Hematopoietic multipotent progenitor cell treated with erythropoietin and hydrocortisone succinate and interleukin-3 and kit ligand, for 15 days (in vitro differentiated cells): Measurements from ENCODE around the gene C12orf56.
"Not testable (repeated sequence)": the region's sequence is repeated elsewhere in the genome, so short reads cannot be mapped to it uniquely, and the experiment has no call there.

Experiments
- DNase-seq: peaks from one replicate; pipeline ENCODE4 v3.0.0-alpha.2; 2015; ENCODE audit warnings: low spot score

The C12orf56 gene

DNA sequence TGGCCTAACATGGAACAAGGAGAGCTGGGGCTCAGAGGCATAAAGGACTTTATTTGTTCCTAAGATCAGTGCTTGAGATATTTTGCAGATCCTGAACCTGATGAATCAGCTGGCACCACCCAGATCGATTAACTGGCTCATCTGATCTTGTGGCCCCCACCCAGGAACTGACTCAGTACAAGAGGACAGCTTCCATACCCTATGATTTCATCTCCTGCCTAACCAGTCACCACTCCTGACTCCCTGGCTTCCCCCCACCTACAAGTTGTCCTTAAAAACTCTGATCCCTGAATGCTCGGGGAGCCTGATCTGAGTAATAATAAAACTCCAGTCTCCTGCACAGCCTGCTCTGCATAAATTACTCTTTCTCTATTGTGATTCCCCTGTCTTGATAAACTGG, 5.1 kb downstream of the C12orf56 start:
- DNase-seq: no peak

DNA sequence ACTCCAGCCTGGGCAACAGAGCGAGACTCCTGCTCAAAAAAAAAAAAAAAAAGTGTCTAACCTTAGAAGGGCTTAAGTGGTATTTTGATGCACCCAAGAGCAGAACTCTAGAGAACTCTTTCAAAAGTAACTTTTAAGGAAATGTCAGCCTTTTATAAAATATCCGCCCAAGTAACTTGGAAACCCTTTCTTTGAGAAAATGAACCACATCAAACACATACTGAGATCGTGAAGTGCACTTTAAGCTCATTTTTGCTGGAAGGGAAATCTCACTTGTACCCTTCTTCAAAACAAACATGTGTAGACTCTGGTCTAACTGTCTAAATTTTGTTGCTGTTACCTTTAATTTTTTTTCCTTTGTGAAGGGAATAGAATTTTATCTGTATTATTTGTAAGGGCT, 5.5 kb downstream of the C12orf56 start:
- no peak for DNase-seq

DNA sequence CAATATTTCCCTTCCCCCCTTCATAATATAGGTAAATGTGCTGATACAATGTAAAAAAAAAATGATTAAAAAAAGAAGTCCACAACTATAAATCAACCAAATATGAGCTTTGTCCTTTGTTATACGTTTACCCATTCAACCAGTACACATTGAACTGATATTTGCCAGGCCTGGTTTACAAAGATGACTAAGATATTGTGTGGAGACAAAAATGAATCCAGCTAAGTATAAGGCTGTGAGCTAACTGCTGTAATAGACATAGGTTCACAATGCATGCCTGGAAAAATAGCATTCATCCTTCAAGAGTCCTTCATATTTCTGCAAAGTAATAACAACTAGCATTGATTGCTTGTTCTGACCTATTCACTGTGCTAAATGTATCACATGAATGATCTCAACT, 6.9 kb downstream of the C12orf56 start:
- DNase-seq: no peak

DNA sequence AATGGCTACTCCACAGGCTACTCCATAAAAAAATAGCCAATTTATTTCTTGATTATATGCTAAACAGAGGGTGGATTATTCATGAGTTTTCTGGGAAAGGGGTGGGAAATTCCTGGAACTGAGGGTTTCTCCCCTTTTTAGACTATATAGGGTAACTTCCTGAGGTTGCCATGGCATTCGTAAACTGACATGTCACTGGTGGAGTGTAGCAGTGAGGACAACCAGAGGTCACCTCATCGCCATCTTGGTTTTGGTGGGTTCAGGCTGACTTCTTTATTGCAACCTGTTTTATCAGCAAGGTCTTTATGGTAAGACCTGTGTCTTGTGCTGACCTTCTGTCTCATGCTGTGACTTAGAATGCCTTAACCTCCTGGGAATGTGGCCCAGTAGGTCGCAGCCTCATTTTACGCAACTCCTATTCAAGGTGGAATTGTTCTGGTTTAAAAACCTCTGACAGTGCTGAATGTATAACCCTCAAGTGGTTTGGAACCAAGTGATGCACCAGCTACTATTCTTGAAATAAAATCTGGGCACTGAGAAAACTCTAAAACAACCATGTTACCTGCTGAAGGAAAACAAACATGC, 27.7 kb downstream of the C12orf56 start:
- DNase-seq: no peak

DNA sequence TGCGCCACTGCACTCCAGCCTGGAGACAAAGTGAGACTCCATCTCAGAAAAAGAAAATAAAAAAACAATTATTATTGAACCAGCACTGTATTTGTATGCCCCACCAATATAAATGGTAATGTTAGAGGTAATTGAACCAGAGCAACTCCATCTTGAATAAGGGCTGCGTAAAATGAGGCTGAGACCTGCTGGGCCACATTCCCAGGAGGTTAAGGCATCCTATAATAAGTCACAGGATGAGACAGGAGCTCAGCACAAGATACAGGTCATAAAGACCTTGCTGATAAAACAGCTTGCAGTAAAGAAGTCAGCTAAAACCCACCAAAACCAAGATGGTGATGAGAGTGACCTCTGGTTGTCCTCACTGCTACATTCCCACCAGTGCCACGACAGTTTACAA, 29.4 kb downstream of the C12orf56 start:
- not testable (repeated sequence) for DNase-seq

DNA sequence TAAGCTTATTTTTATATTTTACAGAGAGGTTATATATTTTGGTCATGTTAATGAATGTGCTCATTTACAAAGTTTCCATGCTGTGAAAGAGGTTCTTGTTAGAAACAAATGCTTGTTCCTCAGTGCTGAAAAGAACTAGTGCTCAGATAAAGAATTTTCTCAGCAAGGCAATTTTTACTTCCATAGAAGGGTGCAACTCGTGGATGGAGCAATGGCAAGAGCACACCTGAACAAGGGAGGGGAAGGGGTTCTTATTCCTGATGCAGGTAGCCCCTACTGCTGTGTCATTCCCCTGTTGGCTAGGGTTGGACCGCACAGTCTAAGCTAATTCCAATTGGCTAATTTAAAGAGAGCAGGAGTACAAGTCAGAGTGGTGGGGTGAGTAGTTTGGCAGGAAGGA, 34.3 kb downstream of the C12orf56 start:
- not testable (repeated sequence) for DNase-seq

DNA sequence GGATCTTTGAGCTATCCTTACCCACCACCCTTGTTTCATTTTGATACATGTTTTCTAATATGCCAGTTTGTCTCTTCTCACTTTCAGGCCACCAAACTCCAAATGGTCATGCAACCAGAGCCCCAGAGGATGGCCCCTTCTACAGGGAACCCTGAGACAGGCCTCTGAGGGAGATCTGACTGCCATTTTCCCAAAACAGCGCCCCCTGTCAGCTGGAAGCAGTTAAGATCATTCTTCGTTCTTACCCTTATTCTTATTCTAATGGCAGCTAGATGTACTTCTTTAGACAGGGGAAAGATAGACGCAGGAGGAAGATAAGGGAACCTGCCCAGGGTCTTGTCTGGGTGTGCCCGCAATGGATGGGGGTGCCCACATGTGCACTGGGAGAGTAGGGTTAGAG, 38.4 kb downstream of the C12orf56 start:
- no peak for DNase-seq

DNA sequence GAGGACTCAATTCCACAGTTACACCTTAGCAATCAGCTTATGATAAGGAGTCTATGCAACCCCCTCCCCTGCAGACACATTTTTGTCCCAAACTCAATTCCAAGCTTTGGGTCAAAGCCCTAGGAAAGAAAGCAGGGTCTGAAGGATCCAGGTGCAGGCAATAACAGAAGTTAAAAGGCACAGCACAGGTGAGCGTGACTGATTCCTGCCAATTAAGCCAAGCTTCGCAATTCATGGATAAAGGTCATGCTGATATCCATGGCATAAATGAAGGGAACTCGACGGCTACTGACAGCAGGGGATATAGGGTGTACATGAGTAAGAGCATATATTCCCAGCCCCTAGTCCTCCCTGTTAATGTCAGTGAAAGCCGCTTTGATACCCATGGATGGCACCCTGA, 39.3 kb downstream of the C12orf56 start:
- no peak for DNase-seq

DNA sequence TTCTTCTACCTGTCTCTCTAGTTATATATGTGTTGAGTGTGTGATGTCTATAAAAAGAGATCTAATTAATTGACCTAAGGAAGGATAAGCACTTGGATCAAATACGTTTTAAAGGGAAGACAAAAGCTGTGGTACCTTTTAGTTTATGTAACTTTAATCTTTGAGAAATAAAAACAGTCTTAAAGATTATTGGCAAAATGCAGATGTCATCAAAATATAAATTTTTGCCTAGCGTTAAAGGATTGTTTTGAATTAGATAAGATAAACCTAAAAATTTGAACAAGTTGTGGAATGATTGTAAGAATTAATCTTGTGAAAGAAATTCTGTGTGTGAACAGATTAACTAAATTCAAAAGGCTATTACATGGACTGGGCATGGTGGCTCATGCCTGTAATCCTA, 42.9 kb downstream of the C12orf56 start:
- DNase-seq: no peak

DNA sequence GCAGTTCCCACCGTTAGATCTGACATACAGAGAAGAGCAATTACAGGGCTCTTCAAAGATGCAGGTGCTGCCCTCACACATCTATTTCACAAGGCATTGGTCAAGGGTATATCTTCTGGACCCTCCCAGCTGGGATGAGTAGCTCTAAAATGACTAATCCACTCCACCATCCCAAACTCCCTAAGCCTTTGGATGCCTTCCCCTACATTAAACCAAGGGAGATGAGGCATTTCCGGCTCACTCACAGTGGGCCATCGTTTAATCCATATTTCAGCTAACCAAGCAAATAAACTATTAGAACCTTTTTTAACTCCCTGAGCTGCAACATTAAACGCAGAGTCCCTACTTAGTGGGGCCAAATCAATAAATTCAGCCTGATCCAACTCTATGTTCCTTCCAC, 45.9 kb downstream of the C12orf56 start:
- not testable (repeated sequence) for DNase-seq

DNA sequence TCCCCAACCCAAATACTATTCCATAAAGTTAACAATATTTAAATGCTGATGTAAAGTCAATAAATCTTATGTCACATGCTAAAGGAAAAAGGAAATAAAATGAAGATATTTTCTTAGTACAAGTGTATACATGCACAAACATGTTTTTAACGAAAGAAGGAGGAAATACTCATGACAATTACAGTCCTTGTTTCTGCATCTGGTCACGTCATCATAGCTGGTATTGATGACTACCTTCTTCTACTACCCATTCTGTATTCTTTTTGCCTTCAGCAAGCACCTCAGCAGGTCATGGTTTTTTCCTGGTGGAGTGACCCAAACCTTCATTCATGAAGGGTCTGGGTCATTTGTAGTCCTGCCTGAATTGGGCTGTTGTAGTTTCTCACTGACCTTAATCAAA, 50.0 kb downstream of the C12orf56 start:
- DNase-seq: not testable (repeated sequence)

DNA sequence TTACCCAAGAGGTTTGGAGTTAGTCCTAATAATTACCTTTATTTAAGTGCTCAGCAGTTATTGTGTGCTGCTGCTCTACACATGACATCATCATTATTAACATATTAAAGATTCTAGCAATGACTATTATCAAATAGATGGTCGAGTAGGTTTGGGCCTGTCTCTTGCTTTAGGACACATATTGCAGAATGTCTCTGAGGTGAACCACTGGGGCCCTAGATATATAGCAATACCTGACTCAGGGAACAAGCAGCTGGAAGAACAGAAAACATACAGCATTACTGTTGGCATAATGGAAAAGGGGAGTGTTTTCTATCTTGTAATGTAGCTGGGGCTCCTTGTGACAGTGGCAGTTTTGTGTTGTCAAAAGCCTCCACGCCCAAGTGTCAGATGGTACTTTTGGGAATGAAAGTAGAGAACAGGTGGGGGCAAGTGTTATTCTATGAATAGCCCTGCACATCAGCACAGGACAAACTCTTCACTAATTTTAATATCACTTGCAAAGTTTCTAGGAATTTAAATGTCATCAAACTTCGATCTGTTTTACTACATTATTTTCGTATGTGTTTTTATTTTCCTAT, 54.6 kb downstream of the C12orf56 start:
- DNase-seq: no peak

DNA sequence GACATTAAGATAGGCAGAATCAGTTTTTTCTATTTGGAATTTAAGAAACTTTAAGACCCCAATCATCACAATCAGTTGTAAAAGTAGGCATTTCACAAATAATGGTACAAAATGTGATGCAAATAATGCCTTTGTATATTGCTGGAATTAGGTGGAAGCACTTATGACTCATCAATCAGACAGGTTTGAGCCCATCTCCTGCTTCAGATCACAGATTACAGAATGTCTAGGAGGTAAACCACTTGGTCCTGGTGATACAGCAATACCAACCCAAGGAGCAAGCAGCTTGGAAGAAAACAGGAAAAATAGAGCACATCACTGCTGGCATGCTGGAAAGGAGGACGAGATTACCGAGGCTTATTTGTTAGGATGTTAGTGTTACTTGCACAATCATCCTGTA, 57.6 kb downstream of the C12orf56 start:
- no peak for DNase-seq

DNA sequence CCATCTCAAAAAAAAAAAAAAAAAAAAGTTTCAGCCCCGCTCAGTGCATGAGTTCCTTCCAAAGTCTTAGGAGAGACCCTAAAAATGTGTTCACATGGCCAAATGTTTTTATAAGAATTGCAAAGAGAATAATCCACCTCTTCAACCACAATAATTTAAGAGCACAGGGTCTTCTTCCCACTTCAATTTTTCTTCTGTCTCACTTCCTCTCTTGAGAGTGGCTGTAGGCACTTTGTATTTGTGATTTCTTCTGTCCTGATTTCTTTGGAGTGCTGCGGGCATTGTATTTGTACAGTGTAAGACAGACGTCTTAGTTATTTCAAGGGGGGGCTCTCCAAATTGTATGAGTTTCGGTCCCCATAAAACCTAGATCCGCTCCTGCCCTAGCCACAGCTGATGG, 58.3 kb downstream of the C12orf56 start:
- no peak for DNase-seq

DNA sequence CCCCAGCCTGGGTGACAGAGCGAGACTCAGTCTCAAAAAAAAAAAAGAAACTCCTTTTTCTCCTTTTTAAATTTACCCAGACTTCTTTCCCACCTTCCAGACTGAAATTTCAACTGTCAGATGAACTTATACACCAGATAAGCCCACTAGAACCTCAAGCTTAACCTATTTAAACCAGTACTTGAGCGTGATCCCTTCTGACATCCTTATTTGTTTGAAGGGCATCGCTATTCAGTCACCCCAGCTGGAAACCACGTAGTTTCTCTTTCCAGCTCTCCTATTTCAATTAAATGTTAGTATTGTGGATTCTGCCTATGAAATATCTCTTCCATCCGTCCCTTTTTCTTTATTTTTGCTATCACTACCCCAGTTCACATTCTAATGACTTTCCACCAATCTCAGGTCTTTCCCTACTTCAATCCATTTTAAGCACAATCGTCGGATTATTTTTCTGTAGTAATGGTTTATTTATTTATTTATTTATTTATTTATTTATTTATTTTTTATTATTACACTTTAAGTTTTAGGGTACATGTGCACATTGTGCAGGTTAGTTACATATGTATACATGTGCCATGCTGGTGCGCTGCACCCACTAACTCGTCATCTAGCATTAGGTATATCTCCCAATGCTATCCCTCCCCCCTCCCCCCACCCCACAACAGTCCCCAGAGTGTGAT, 61.4 kb downstream of the C12orf56 start:
- not testable (repeated sequence) for DNase-seq

DNA sequence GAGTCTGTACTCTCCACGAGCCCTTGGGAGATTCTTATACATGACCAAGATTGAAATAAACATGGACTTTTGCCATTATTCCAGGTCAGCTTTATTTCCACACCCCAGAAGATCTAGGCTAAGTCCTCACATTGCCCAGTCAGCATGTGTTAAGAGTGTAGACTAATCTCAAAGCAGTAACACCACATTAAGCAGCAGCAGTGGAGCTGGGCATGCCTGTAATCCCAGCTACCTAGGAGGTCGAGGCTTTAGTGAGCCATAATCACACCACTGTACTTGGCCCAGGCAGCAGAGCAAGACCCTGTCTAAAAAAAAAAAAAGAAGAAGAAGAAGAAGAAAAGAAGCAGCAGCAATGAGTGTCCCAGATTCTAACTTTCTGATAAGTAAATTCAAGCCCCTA, 65.5 kb downstream of the C12orf56 start:
- DNase-seq: no peak

DNA sequence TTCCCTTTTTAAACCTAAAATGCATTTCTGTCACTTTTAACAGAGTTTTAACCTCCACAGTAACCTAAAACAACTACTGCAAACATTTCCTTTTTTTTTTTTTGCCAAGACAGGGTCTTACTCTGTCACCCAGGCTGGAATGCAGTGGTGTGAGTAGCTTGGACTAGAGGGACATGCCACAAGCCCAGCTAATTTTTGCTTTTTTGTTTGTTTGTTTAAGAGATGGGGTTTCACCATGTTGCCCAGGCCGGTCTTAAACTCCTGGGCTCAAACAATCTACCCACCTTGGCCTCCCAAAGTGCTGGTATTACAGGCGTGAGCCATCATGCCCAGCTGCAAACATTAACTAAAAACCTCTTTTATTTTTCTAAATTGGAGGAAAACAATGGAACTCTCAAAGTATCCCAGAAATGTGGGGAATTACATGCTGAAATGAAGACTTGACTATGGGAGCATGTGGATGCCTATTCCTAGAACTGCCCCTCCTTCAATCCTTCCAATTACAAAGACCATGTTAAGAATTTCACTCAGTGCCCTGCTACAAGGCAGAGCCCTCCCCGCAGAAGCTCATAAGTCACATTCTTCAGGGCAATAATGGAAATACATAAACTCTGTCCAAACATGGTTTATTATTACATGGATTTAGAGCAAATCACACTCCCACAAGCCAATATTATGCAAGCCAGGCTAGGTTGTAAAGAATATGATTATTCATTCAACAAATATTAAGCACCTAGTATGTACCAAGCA, 66.9 kb downstream of the C12orf56 start:
- no peak for DNase-seq

DNA sequence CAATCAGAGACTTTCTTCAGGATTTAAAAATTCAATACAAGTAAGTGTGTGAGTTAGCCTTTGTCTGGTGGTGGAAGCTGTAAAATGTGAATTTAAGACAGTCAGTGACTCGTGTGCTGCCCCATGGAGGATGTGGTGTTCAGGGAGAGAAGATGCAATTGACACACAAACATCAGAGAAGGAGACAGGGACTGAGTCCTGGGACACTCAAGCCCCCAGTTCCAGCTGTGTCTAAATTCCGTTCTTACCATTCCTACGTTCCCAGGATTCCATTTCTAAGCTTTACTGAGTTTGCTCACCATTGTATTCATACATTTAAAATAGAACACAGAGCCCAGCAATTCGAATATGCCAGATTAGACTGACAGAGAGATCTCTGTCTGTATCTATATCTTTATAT, 67.6 kb downstream of the C12orf56 start:
- DNase-seq: no peak

DNA sequence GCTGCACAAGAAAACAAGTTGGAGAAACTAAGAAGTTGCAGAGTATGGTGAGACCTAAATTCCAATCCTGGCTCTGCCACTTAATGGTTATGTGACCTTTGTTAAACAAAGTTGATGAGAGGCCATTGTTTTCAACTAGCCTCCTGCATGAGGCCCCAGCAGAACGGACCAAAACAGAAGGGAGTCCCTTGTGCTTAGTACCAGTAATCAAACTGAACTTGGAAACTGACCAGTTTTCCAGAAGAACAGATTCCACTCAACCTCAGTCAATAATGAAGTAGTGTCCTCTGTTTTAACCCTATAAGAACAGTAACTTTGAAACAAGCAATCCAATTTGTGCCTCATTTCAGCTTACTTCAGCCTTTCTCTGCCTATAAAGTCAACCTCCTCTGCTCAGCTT, 69.9 kb downstream of the C12orf56 start:
- DNase-seq: no peak

DNA sequence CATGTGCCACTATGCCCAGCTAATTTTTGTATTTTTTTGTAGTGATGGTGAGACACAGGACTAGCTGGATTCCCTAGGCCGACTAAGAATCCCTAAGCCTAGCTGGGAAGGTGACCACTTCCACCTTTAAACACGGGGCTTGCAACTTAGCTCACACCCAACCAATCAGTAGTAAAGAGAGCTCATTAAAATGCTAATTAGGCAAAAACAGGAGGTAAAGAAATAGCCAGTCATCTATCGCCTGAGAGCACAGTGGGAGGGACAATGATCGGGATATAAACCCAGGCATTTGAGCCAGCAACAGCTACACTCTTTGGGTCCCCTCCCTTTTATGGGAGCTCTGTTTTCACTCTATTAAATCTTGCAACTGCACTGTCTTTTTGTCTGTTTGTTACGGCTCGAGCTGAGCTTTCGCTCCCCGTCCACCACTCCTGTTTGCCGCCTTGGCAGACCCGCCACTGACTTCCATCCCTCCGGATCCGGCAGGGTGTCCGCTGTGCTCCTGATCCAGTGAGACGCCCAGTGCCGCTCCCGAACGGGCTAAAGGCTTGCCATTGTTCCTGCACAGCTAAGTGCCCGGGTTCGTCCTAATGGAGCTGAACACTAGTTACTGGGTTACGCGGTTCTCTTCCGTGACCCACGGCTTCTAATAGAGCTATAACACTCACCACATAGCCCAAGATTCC, 70.9 kb downstream of the C12orf56 start:
- not testable (repeated sequence) for DNase-seq

DNA sequence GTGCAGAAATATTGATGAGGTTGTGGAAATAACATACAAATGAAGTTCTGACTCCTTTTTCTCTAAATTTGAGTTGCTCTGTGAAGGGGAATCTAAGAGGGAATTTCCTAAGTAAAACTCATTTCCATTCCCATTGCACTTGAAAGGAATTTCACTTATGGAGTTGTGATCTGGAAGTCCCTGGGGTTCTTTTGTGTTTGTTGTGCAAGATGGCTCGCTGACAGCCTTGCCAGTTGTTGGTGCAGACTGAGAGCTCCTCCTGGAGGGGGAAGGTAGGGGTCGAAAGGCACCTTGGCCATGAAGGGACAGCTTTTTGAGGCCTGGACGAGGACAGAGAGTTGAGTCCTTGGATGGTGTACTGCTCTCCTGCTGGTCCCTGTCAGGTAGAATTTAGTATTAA, 72.0 kb downstream of the C12orf56 start:
- no peak for DNase-seq

DNA sequence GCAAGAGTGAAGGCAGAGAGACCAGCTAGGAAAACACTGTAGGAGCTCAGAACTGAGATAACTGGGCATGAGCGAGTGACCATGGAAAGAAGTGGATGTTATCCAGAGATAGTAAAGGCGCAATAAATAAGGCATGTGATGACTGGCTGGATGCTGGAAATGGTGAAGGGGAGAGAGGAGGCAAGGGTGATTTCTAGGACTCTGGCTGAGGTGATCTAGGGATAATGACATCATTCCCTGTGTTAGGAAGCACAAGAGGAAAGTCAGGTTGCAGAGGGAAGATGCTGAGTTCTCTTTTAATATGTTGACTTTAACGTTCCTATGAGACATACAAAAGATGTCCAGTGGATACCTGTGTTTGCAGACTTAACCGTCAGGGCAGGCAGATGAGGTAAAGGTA, 78.7 kb downstream of the C12orf56 start:
- DNase-seq: no peak

DNA sequence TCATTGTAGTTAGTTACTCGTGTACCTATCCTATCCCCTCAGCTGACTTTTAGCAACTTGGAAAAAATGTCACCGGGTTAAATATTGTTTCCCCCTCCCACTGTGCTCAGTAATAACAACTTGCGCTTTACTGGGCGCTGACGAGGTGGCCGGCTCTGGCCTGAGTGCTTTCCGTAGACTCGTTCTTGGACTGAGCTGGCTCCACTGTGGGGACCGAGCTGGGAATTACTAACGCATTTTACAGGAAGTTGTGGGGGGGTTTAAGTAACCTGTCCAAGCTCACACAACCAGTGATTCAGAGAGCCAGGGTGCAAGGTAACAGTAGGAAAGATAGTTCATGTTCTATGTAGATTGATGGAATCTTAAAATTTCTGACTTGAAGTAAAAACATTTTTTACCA, 86.0 kb downstream of the C12orf56 start:
- DNase-seq: no peak
